CD4-positive, CD25-positive, alpha-beta regulatory T cell (primary cell): Measurements from ENCODE around the gene COX14. TPM values are rescaled to one million over a fixed set of nuclear protein-coding genes. Genes with fewer than 3 reads are reported as not detected.
"Not testable (repeated sequence)": the region's sequence is repeated elsewhere in the genome, so short reads cannot be mapped to it uniquely, and the experiment has no call there.

Experiments used
- ATAC-seq, 2 donors: fragments of 150-1000 bp; cut with Tn5 transposase; one replicate each; pipeline ENCODE4 v1.10.0; 2021; ENCODE audit warnings: low read depth in 2 of 2, moderate number of reproducible peaks in 2 of 2, moderate library complexity in 1 of 2
- DNase-seq, 3 donors: peaks; one replicate each; pipeline versions ENCODE4 v3.0.0 to v3.0.0-alpha.2; 2012 to 2022; ENCODE audit warnings: mixed read lengths in 1 of 3
- H3K27ac ChIP-seq: one replicate; pipeline ENCODE4 v1.7.0; 2013; ENCODE audit warnings: mild to moderate bottlenecking, low read length; ENCODE audit not compliant: insufficient read depth, poor library complexity, severe bottlenecking
- H3K27me3 ChIP-seq: one replicate; pipeline ENCODE4 v1.7.0; 2013; ENCODE audit warnings: low read length; ENCODE audit not compliant: control insufficient read depth, insufficient read depth
- H3K36me3 ChIP-seq: one replicate; pipeline ENCODE4 v1.7.0; 2013; ENCODE audit warnings: mild to moderate bottlenecking, low read length, moderate library complexity; ENCODE audit not compliant: control insufficient read depth, insufficient read depth
- H3K4me1 ChIP-seq: 2 replicates; pipeline ENCODE4 v1.7.0; 2013; ENCODE audit warnings: mild to moderate bottlenecking, low read length; ENCODE audit not compliant: insufficient read depth, control insufficient read depth, poor library complexity, severe bottlenecking
- H3K4me3 ChIP-seq: one replicate; pipeline ENCODE4 v1.7.0; 2013; ENCODE audit warnings: low read depth, mild to moderate bottlenecking, low read length, moderate library complexity
- H3K9me3 ChIP-seq, 2 experiments: 1 replicate in 1 of 2; 2 replicates in 1 of 2; pipeline ENCODE4 v1.7.0; 2013; ENCODE audit warnings: low read length in 2 of 2, mild to moderate bottlenecking in 1 of 2, moderate library complexity in 1 of 2; ENCODE audit not compliant: control insufficient read depth in 2 of 2
- H3K27ac Mint-ChIP-seq, 3 donors: one replicate each; pipeline ENCODE4 v1.8.0; 2020 to 2022; ENCODE audit warnings: mild to moderate bottlenecking in 3 of 3, mixed read lengths in 3 of 3, moderate library complexity in 2 of 3
- H3K27me3 Mint-ChIP-seq: one replicate; pipeline ENCODE4 v1.8.0; 2022; ENCODE audit warnings: mild to moderate bottlenecking, mixed read lengths
- H3K36me3 Mint-ChIP-seq: one replicate; pipeline ENCODE4 v1.8.0; 2020; ENCODE audit warnings: mixed read lengths
- H3K4me1 Mint-ChIP-seq, 4 donors: one replicate each; pipeline ENCODE4 v1.8.0; 2020 to 2022; ENCODE audit warnings: mixed read lengths in 4 of 4, mild to moderate bottlenecking in 1 of 4
- H3K4me3 Mint-ChIP-seq, 4 donors: one replicate each; pipeline ENCODE4 v1.8.0; 2020 to 2022; ENCODE audit warnings: mild to moderate bottlenecking in 4 of 4, mixed read lengths in 4 of 4, moderate library complexity in 3 of 4
- H3K9me3 Mint-ChIP-seq, 7 donors: one replicate each; pipeline ENCODE4 v1.8.0; 2020 to 2022; ENCODE audit warnings: mixed read lengths in 7 of 7, mild to moderate bottlenecking in 3 of 7, moderate library complexity in 2 of 7
- polyA plus RNA-seq, 4 donors: library from polyadenylated mRNA; unstranded; fragments of 300-500 nt; fragmentation: Illumina TruSeq; gene quantifications; one replicate each; pipeline ENCODE4 v1.2.3, GENCODE V29; 2021
- total RNA-seq: library from RNA; stranded (reverse); gene quantifications from one replicate; pipeline ENCODE4 v1.2.3, GENCODE V29; 2022

COX14 gene
- total and polyA plus RNA-seq, 5 donors from 2014 or later = 46.4 to 297 (median 258) TPM

DNA sequence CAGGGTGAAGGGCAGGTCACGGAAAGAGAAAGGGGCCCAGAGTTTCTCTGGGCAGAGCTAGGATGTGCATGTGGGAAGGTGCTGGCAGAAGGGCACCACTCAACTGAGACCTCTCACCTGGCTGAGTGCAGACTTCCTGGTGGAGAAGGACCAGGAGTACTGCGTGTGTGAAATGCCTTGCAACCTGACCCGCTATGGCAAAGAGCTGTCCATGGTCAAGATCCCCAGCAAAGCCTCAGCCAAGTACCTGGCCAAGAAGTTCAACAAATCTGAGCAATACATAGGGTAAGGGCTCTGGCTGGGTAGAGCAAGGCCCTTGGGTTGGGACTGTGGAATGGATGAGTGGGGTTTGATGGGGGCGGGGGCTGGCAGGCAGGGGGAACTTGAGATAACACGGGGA is 32.3 kb upstream of the COX14 start:
- H3K27ac ChIP-seq = no peak overlapping the region
- Mint-ChIP-seq H3K27ac (peak overlapping the region in 2 of 3 donors; percentile 26 to 65), H3K4me3 (peak overlapping the region in 1 of 4 donors; percentile 64), H3K9me3 (no peaks in the 10 kb centered on the region), H3K36me3 (no peaks in the 10 kb centered on the region), H3K4me1 (peaks cover 3 to 13% (median 5%) of the 10 kb centered on the region in 4 donors), H3K27me3 (no peaks in the 10 kb centered on the region)
- H3K9me3 ChIP-seq = no peaks in the 10 kb centered on the region
- no peaks in the 10 kb centered on the region for H3K36me3 ChIP-seq
- DNase-seq (no peak), ATAC-seq (no peak)
- H3K4me1 ChIP-seq = peaks cover 6% of the 10 kb centered on the region
- H3K27me3 ChIP-seq = no peaks in the 10 kb centered on the region
- no peak overlapping the region for H3K4me3 ChIP-seq

DNA sequence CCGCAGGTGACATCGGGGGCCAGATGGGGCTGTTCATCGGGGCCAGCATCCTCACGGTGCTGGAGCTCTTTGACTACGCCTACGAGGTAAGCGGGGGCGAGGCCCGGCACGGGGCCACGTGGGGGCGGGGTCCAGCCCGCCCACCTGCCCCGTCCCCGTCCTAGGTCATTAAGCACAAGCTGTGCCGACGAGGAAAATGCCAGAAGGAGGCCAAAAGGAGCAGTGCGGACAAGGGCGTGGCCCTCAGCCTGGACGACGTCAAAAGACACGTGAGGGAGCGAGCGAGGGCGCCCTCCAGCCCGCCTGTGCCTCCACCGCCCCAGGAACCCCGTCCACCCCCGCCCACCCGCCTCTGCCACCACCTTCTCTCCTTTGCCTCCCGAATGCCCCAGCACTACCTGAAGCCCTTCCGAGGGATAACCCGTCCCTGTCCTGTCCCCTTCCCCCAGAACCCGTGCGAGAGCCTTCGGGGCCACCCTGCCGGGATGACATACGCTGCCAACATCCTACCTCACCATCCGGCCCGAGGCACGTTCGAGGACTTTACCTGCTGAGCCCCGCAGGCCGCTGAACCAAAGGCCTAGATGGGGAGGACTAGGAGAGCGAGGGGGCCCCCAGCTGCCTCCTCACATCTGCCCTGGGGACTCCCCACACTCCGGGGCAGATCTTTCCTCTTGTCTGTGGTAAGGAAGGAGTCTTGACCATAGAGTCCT is 30.8 kb upstream of the COX14 start:
- ATAC-seq (no peak), DNase-seq (no peak)
- Histone ChIP-seq H3K27ac (no peak overlapping the region), H3K9me3 (no peaks in the 10 kb centered on the region), H3K27me3 (no peaks in the 10 kb centered on the region), H3K36me3 (no peaks in the 10 kb centered on the region), H3K4me1 (peaks cover 16% of the 10 kb centered on the region), H3K4me3 (no peak overlapping the region)
- Mint-ChIP-seq H3K36me3 (no peaks in the 10 kb centered on the region), H3K9me3 (no peaks in the 10 kb centered on the region), H3K4me3 (no peak overlapping the region), H3K4me1 (peaks cover 3 to 17% (median 11%) of the 10 kb centered on the region in 4 donors), H3K27ac (peak overlapping the region in 2 of 3 donors; percentile 71 to 85), H3K27me3 (no peaks in the 10 kb centered on the region)

DNA sequence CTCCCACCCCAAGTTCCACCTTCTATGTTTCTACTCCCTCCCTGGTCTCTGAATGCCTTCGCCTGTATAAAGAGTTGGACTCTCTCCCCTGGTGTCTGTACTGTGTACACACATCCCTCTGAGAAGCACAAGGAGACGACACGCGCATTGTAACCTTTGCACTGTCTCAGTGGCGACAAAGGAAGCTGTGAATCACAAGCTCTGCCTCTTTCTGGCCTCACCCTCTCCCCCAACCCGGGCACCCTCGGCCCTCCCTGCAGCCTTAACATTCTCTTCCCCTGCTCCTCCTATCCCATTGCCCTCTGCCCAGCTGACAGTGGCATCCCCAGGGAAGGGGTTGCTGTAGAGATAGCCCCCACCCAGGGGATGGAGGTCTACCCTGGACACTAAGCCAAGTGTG is 29.4 kb upstream of the COX14 start:
- Histone ChIP-seq H3K4me3 (no peak overlapping the region), H3K4me1 (peaks cover 16% of the 10 kb centered on the region), H3K9me3 (no peaks in the 10 kb centered on the region), H3K27ac (no peak overlapping the region), H3K27me3 (no peaks in the 10 kb centered on the region), H3K36me3 (peaks cover 9% of the 10 kb centered on the region)
- H3K4me3 Mint-ChIP-seq = peak overlapping the region in 3 of 4 donors; percentile 59 to 83 (median 75)
- ATAC-seq (no peak), DNase-seq (no peak)
- H3K27me3 Mint-ChIP-seq = no peaks in the 10 kb centered on the region
- peak overlapping the region in 1 of 3 donors; percentile 86 for H3K27ac Mint-ChIP-seq
- H3K36me3 Mint-ChIP-seq = peaks cover 2% of the 10 kb centered on the region
- peaks cover 9 to 29% (median 16%) of the 10 kb centered on the region in 4 donors for H3K4me1 Mint-ChIP-seq
- no peaks in the 10 kb centered on the region for H3K9me3 Mint-ChIP-seq

DNA sequence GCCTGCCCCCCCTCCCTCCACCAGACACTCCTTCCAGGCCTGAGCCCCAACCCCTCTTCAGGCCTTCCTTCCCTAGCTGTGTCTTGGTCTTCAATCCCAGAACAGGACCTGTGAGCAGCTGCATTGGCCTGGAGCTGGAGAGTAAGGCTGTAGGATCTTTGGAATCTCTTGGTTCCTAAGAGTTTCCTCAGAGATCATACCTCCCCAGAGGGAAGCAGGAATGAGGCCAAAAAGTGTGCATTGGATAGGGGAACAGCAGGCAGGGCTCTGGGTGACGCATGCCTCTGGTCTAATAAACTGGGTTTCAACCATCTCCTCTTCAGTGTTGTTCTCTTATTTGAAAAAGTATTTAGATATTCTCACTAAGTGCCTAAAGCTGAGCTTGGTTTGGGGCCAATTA is 28.7 kb upstream of the COX14 start:
- Mint-ChIP-seq H3K27ac (peak overlapping the region; percentile 71 to 94 (median 84)), H3K36me3 (peaks cover 4% of the 10 kb centered on the region), H3K9me3 (no peaks in the 10 kb centered on the region), H3K27me3 (no peaks in the 10 kb centered on the region), H3K4me1 (peaks cover 9 to 35% (median 19%) of the 10 kb centered on the region in 4 donors), H3K4me3 (peak overlapping the region; percentile 79 to 94 (median 88))
- DNase-seq (no peak), ATAC-seq (no peak)
- H3K27ac ChIP-seq = no peak overlapping the region
- peaks cover 16% of the 10 kb centered on the region for H3K4me1 ChIP-seq
- no peaks in the 10 kb centered on the region for H3K9me3 ChIP-seq
- peaks cover 14% of the 10 kb centered on the region for H3K36me3 ChIP-seq
- H3K27me3 ChIP-seq = no peaks in the 10 kb centered on the region
- H3K4me3 ChIP-seq = no peak overlapping the region

DNA sequence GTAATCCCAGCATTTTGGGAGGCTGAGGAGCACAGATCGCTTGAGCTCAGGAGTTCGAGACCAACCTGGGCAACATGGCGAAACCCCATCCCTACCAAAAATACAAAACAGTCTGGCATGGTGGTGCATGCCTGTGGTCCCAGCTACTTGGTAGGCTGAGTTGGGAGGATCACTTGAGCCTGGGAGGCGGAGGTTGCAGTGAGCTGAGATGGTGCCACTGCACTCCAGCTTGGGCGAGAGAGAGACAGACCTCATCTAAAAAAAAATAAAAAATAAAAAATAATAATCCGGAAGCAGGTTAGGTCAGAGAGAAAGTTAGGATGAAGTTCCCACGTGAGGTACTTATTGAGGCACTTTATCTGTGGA is 27.6 kb upstream of the COX14 start:
- H3K4me3 ChIP-seq = peak overlapping the region; percentile 99
- H3K27me3 ChIP-seq, H3K27me3 Mint-ChIP-seq, DNase-seq, H3K9me3 Mint-ChIP-seq, H3K9me3 ChIP-seq, ATAC-seq: not testable (repeated sequence)
- peaks cover 21% of the 10 kb centered on the region for H3K36me3 ChIP-seq
- peak overlapping the region; percentile 93 to 99 (median 97) for H3K4me3 Mint-ChIP-seq
- peak overlapping the region; percentile 90 to 98 (median 97) for H3K27ac Mint-ChIP-seq
- peaks cover 16% of the 10 kb centered on the region for H3K4me1 ChIP-seq
- peaks cover 15 to 43% (median 26%) of the 10 kb centered on the region in 4 donors for H3K4me1 Mint-ChIP-seq
- peak overlapping the region; percentile 96 for H3K27ac ChIP-seq
- peaks cover 15% of the 10 kb centered on the region for H3K36me3 Mint-ChIP-seq

DNA sequence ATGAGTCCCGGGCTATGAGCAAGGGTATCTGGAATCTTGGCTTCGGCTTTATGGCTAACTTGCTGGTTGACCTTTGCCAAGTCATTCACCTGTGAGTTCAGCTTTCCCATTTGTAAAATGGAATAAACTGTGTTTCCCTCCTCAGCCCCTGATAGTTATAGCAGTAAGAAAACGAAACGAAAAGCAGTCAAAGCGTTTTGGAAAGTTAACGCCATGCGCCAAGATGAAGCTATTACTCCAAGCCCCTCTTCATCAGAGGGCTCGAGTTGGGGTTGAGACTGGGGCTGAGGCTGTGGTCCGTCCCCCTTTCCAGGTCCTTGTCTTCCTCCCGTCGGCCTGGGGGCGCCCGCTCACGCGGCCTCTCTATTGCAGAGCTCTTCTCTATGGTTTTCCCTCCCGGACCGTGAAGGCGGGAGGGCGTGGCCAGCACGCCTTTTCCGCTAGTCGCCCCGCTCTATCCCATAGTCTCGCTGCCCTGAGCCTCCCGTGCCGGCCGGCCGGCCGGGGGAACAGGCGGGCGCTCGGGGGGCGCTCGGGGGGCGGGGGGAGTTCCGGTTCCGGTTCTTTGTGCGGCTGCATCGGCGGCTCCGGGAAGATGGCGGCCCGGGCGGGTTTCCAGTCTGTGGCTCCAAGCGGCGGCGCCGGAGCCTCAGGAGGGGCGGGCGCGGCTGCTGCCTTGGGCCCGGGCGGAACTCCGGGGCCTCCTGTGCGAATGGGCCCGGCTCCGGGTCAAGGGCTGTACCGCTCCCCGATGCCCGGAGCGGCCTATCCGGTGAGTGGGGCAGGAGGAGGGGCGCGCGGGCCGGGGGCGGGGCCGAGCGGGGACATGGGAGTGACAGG is 27.0 kb upstream of the COX14 start, which contains the start of gene SMARCD1:
Gene SMARCD1 (plus strand): TSS at position 568 of the 840 bp plus-strand sequence. CDS start 28 bp downstream, at position 596.
- Mint-ChIP-seq H3K4me1 (peaks cover 15 to 43% (median 26%) of the 10 kb centered on the region in 4 donors), H3K4me3 (peak within 1 kb of the TSS; percentile 93 to 99 (median 97)), H3K36me3 (peaks cover 18% of the 10 kb centered on the region), H3K27ac (peak within 1 kb of the TSS; percentile 95 to 98 (median 97)), H3K27me3 (no peaks in the 10 kb centered on the region), H3K9me3 (no peaks in the 10 kb centered on the region)
- DNase-seq (peak; percentile 73 to 89 (median 82)), ATAC-seq (peak; percentile 87 to 89)
- Histone ChIP-seq H3K4me1 (peaks cover 16% of the 10 kb centered on the region), H3K4me3 (peak within 1 kb of the TSS; percentile 99), H3K27me3 (no peaks in the 10 kb centered on the region), H3K9me3 (no peaks in the 10 kb centered on the region), H3K36me3 (peaks cover 27% of the 10 kb centered on the region), H3K27ac (peak within 1 kb of the TSS; percentile 96)

DNA sequence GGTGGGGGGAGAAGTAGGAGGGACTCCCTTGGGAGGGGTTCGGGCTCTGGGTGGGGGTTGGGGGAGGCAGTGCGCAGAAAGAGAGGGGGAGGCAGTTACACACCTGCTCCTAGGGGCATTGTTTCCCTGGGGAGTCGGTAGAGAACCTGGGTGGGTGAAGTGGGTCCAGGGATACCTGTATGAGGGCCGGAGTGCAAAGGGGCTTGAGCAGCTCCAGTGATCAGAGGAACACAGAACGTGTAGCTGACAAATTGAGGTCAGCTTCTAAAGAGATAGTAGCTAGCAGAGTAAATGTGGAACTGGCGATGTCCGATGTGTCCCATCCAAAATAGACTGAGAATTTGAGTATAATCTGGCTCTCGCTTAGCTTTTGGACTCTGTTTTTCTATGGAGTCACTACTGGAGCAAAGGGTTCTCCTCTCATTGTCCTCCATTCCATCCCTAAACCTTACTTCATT is 26.4 kb upstream of the COX14 start:
- Mint-ChIP-seq H3K9me3 (no peaks in the 10 kb centered on the region), H3K27me3 (no peaks in the 10 kb centered on the region), H3K4me3 (peak overlapping the region; percentile 93 to 99 (median 97)), H3K36me3 (peaks cover 21% of the 10 kb centered on the region), H3K27ac (peak overlapping the region; percentile 95 to 97 (median 95)), H3K4me1 (peaks cover 15 to 43% (median 26%) of the 10 kb centered on the region in 4 donors)
- peak overlapping the region; percentile 96 for H3K27ac ChIP-seq
- peaks cover 33% of the 10 kb centered on the region for H3K36me3 ChIP-seq
- H3K4me1 ChIP-seq = peaks cover 16% of the 10 kb centered on the region
- no peaks in the 10 kb centered on the region for H3K27me3 ChIP-seq
- peak overlapping the region; percentile 77 for H3K4me3 ChIP-seq
- peak; percentile 1 for ATAC-seq
- no peaks in the 10 kb centered on the region for H3K9me3 ChIP-seq
- DNase-seq = no peak
